NCI-H748 treated with DMSO at 0.1 percent for 48 hours (cell line): ENCODE data around the gene ALPP.
"Not testable (repeated sequence)": the region's sequence is repeated elsewhere in the genome, so short reads cannot be mapped to it uniquely, and the experiment has no call there.

Experiments used
- DNase-seq: peaks from one replicate; lab custom pipeline; 2025; lab: John Stamatoyannopoulos, UW

Gene ALPP

DNA sequence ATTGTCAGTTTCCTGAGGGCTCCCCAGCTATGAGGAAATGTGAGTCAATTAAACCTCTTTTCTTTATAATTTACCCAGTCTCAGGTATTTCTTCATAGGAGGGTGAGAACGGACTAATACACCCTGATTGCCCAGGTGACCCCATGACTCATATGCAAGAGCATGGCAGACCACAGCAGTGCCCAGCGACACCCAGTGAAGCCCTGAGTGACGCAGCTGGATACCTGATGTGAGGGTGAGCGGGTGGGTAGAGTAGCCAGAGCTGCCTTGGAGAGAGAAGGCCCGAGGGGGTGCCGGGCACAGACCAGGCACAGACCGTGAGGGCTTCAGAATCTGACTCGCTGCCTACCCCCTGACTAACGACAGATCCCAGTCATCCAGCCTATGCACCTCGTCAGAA, 43.5 kb downstream of the ALPP start:
- DNase-seq, result no peak

GRCh38 chr2:232422996-232423395, 44.4 kb downstream of the ALPP start:
- not testable (repeated sequence) for DNase-seq

DNA sequence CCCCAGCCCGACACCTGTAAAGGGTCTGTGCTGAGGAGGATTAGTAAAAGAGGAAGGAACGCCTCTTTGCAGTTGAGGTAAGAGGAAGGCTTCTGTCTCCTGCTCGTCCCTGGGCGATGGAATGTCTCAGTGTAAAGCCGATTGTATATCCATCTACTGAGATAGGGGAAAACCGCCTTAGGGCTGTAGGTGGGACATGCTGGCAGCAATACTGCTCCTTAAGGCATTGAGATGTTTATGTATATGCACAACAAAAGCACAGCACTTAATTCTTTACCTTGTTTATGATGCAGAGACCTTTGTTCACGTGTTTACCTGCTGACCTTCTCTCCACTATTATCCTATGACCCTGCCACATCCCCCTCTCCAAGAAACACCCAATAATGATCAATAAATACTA, 44.9 kb downstream of the ALPP start:
- DNase-seq, result not testable (repeated sequence)

DNA sequence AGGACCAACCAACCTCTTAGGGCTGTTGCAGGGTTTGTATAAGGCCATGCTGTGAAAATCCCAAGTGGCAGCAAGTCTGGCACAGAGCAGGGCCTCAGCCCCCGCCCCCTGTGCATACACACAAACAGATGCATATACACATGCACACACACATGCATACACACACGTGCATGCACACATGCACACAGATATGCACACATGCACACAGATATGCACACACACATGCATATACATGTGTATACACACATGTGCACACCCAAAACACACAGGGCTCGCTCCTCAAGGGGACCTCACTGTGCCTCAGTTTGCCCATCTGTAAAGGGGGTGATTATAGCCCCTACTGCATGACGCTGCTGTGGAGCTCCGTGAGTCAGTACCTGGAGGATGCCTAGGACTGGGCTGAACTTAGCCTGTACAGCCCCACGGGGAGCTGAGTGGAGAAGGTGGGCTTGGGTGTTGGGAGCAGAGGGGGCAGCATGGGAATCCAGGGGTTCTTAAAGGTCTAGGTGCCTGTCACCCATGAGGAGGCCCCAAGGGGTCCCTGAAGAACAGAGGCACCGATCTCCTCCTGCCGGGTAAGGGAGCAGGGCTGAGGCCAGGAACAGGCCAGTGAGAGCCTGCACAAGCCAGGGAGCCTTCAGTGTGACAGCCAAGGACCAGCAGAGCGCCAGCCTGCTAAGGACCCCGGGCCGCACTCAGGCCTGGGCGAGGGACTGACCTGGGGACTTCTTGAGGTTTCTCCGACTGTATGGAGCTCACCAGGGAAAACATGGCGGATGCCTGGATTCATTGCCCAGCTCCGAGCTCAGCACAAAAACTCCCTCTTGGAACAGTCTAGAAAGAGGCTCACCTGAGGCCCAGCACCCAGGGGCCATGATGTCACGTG, 53.4 kb downstream of the ALPP start:
- DNase-seq, result no peak
